ENCODE results near the gene CGNL1.

CGNL1 gene

GRCh38 chr15:57386976-57387375 is 10.7 kb downstream of the CGNL1 start:
- in situ Hi-C loops (cut with MboI; ENCODE audit: low sequenced_read_pairs, unreplicated experiment): no loop called here
- no peak for DNase-seq (ENCODE audit: low spot score)
- no peak for TF ChIP-seq CTCF (IDR thresholded peaks at IDR 0.05; ENCODE audit: borderline replicate concordance, control extremely low read depth, extremely low read depth, insufficient read depth, missing control alignments)

- DNase-seq (ENCODE audit: low spot score): no peak
- in situ Hi-C loops (cut with MboI; ENCODE audit: low sequenced_read_pairs, unreplicated experiment): no loop called here
- no peak for TF ChIP-seq CTCF (IDR thresholded peaks at IDR 0.05; ENCODE audit: borderline replicate concordance, control extremely low read depth, extremely low read depth, insufficient read depth, missing control alignments)
Measured at GRCh38 chr15:57387564-57388076, 11.3 kb downstream of the CGNL1 start.

GRCh38 chr15:57388464-57388863 is 12.2 kb downstream of the CGNL1 start:
- no peak for DNase-seq (ENCODE audit: low spot score)
- no peak for TF ChIP-seq CTCF (IDR thresholded peaks at IDR 0.05; ENCODE audit: borderline replicate concordance, control extremely low read depth, extremely low read depth, insufficient read depth, missing control alignments)
- in situ Hi-C loops (cut with MboI; ENCODE audit: low sequenced_read_pairs, unreplicated experiment): no loop called here

GRCh38 chr15:57389991-57390390 is 13.7 kb downstream of the CGNL1 start:
- no peak for DNase-seq (ENCODE audit: low spot score)
- in situ Hi-C loops (cut with MboI; ENCODE audit: low sequenced_read_pairs, unreplicated experiment): no loop called here
- TF ChIP-seq CTCF (IDR thresholded peaks at IDR 0.05; ENCODE audit: borderline replicate concordance, control extremely low read depth, extremely low read depth, insufficient read depth, missing control alignments): no peak

GRCh38 chr15:57390583-57390982 is 14.3 kb downstream of the CGNL1 start:
- in situ Hi-C loops (cut with MboI; ENCODE audit: low sequenced_read_pairs, unreplicated experiment): no loop called here
- TF ChIP-seq CTCF (IDR thresholded peaks at IDR 0.05; ENCODE audit: borderline replicate concordance, control extremely low read depth, extremely low read depth, insufficient read depth, missing control alignments): no peak
- no peak for DNase-seq (ENCODE audit: low spot score)

GRCh38 chr15:57391537-57391936 is 15.2 kb downstream of the CGNL1 start:
- in situ Hi-C loops (cut with MboI; ENCODE audit: low sequenced_read_pairs, unreplicated experiment): no loop called here
- TF ChIP-seq CTCF (IDR thresholded peaks at IDR 0.05; ENCODE audit: borderline replicate concordance, control extremely low read depth, extremely low read depth, insufficient read depth, missing control alignments): no peak
- DNase-seq (ENCODE audit: low spot score): no peak

GRCh38 chr15:57393061-57393460 is 16.8 kb downstream of the CGNL1 start:
- no peak for DNase-seq (ENCODE audit: low spot score)
- in situ Hi-C loops (cut with MboI; ENCODE audit: low sequenced_read_pairs, unreplicated experiment): no loop called here
- TF ChIP-seq CTCF (IDR thresholded peaks at IDR 0.05; ENCODE audit: borderline replicate concordance, control extremely low read depth, extremely low read depth, insufficient read depth, missing control alignments): no peak
